ENCODE data around the gene GAL3ST2.

The GAL3ST2 gene

GRCh38 chr2:241770185-241770935 lies 6.3 kb upstream of the GAL3ST2 start:
- no peak overlapping the region for H3K27ac ChIP-seq
- TF ChIP-seq CTCF (conservative IDR thresholded peaks at IDR 0.05) (no peak), ZFX (IDR thresholded peaks at IDR 0.05) (no peak)

DNA sequence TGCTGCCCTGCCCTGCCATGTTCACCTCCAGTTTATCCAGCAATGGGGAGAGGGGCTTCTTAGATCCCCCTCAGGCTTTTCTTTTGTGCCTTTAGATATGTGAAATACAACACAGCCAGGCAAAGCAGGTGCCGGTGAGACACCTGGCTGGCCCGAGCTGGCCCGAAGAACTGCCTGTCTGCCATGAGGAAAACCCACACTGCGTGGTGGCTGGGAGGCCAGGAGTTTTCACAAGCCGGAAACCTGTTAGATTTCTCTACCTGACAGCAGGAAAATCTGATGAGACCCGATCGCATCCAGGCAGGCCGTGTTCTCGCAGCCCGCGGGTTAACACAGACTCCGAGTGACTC lies 5.7 kb upstream of the GAL3ST2 start:
- TF ChIP-seq CTCF (conservative IDR thresholded peaks at IDR 0.05) (no peak), ZFX (IDR thresholded peaks at IDR 0.05) (no peak)

GRCh38 chr2:241771286-241772062 lies 5.1 kb upstream of the GAL3ST2 start:
- no peak overlapping the region for H3K27ac ChIP-seq

More for the DNA sequence above, 5.7 kb upstream of the GAL3ST2 start:
- H3K27ac ChIP-seq = no peak overlapping the region

DNA sequence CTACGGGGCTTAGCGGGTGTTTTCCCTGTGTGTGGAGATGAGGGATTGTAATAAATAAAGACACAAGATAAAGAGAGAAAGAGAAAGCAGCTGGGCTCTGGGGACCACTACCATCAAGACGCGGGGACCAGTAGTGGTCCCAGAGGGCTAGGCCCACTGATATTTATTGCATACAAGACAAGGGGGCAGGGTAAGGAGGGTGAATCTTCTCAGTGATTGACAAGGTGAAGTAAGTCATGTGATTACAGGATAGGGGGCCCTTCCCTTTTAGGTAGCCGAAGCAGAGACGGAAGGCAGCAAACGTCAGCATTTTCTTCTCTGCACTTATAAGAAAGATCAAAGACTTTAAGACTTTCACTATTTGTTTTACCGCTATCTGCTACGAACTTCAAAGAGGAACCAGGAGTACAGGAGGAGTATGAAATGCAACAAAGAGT lies 4.5 kb upstream of the GAL3ST2 start:
- H3K27ac ChIP-seq = no peak overlapping the region
- TF ChIP-seq ZFX (IDR thresholded peaks at IDR 0.05) (no peak), CTCF (conservative IDR thresholded peaks at IDR 0.05) (no peak)

More at GRCh38 chr2:241771286-241772062, 5.1 kb upstream of the GAL3ST2 start:
- no peak for TF ChIP-seq CTCF (conservative IDR thresholded peaks at IDR 0.05)
- no peak for TF ChIP-seq ZFX (IDR thresholded peaks at IDR 0.05)

GRCh38 chr2:241773511-241774418 lies 2.9 kb upstream of the GAL3ST2 start:
- H3K27ac ChIP-seq = peak overlapping the region; percentile 63
- TF ChIP-seq ZFX (IDR thresholded peaks at IDR 0.05) = no peak

DNA sequence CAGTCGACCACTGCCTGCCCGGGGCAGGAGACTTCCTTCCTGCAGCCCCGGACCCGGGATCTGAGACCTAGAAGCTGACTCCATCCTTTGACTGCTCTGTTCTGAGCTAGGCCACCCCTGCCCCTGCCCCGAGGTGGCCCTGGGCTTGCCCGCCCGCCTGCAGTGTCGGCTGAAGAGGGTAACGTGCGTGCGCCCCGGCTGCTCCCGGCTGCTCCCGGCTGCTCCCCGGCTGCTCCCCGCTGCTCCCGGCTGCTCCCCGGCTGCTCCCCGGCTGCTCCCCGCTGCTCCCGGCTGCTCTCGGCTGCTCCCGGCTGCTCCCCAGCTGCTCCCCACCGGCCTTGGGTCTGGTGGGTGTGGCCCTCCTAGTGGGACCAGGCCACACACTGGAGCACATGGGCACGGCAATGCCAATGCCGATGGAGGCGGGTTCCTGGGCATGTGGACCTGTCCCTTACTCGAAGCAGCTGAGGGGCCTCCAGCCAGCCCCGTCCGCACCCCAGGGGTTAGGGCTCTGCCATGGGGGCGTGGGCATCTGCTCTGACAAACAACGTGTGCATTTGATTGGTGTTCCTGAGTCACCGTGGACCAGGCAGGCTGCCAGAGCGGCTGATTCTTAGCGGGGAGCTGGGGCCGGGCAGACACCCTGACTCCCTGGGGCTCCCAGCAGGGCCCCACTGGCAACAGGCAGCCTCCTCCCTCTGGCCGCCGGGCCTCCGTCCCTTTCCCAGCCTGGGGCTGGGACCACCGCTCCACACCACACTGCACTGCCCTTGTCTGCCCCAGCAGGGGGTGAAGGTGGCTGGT lies 2.0 kb upstream of the GAL3ST2 start:
- TF ChIP-seq ZFX (IDR thresholded peaks at IDR 0.05) (no peak), CTCF (conservative IDR thresholded peaks at IDR 0.05) (no peak)
- H3K27ac ChIP-seq = peak overlapping the region; percentile 63

Data from C4-2B (cell line).